Adrenal gland (tissue), 5 donors: Measurements from ENCODE around the gene PEPD.

Experiments used
- POLR2A ChIP-seq, 2 donors: fragments of 450-650 bp; IDR thresholded peaks; one replicate each; pipeline ENCODE4 v1.6.1; 2017; ENCODE audit warnings: antibody characterized with exemption in 2 of 2, mild to moderate bottlenecking in 2 of 2, moderate library complexity in 1 of 2
- TF ChIP-seq, protein P1 (sequence below), 6 experiments: fragments of 450-650 bp in 4 of 6; fragments of 200-600 bp in 2 of 6; sonication (generic) in 1 of 6; IDR thresholded peaks; 1 replicate in 5 of 6; 2 replicates in 1 of 6; pipeline versions ENCODE4 v1.5.1 to v1.8.0; 2016 to 2021; ENCODE audit warnings: antibody characterized with exemption in 6 of 6, mild to moderate bottlenecking in 2 of 6, moderate library complexity in 1 of 6
- donor health status: DM: no; HTN: no; CAD: no.

DNA sequence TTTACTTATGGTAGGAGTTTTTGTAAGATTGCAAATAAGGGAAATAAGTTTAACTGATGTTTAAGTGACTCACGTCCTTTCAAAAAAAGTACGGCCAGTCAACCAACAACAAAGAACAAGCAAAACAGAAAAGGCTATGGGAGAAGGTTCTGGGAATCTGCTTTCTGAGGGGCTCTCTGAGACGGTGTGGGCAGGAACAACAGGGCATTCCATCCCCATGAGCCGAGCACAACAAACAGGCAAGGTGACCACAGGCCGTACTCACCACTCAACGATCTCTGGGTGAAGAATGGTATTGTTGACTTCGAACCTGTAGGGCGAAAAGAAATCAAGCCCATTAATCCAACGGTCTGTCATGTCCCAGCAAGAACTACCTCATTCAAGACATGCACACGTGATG, 43.8 kb downstream of the PEPD start:
- TF ChIP-seq, protein P1, sequence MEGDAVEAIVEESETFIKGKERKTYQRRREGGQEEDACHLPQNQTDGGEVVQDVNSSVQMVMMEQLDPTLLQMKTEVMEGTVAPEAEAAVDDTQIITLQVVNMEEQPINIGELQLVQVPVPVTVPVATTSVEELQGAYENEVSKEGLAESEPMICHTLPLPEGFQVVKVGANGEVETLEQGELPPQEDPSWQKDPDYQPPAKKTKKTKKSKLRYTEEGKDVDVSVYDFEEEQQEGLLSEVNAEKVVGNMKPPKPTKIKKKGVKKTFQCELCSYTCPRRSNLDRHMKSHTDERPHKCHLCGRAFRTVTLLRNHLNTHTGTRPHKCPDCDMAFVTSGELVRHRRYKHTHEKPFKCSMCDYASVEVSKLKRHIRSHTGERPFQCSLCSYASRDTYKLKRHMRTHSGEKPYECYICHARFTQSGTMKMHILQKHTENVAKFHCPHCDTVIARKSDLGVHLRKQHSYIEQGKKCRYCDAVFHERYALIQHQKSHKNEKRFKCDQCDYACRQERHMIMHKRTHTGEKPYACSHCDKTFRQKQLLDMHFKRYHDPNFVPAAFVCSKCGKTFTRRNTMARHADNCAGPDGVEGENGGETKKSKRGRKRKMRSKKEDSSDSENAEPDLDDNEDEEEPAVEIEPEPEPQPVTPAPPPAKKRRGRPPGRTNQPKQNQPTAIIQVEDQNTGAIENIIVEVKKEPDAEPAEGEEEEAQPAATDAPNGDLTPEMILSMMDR (IDR thresholded peaks at IDR 0.05): no peak
- TF ChIP-seq POLR2A (IDR thresholded peaks at IDR 0.05): no peak
